GM12872 (cell line): ENCODE measurements around the gene SPAG17.

Source experiments
- TF ChIP-seq, protein P1 (sequence below): IDR thresholded peaks from 3 replicates; pipeline ENCODE4 v1.5.1; 2011; ENCODE audit warnings: low read depth, mild to moderate bottlenecking, low read length, moderate library complexity; ENCODE audit not compliant: insufficient read depth

SPAG17 gene

DNA sequence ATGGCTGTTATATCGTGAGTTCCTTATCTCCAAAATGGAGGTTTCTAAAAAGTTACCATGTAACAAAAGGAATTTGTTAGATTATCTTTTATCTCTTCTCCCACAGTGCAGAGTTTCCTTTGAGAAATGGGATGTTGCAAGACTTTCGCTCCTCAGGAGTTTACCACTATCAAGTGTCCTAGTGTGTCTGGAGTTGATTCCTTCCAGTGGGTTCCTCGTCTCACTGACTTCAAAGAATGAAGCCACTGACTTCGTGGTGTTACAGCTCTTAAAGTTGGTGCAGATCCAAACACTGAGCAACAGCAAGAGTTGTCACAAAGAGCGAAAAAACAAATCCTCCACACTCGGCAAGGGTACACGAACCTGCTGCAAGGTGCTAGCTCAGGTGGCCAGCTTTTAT is 37.0 kb downstream of the SPAG17 start:
- TF ChIP-seq, protein P1, sequence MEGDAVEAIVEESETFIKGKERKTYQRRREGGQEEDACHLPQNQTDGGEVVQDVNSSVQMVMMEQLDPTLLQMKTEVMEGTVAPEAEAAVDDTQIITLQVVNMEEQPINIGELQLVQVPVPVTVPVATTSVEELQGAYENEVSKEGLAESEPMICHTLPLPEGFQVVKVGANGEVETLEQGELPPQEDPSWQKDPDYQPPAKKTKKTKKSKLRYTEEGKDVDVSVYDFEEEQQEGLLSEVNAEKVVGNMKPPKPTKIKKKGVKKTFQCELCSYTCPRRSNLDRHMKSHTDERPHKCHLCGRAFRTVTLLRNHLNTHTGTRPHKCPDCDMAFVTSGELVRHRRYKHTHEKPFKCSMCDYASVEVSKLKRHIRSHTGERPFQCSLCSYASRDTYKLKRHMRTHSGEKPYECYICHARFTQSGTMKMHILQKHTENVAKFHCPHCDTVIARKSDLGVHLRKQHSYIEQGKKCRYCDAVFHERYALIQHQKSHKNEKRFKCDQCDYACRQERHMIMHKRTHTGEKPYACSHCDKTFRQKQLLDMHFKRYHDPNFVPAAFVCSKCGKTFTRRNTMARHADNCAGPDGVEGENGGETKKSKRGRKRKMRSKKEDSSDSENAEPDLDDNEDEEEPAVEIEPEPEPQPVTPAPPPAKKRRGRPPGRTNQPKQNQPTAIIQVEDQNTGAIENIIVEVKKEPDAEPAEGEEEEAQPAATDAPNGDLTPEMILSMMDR: no peak

DNA sequence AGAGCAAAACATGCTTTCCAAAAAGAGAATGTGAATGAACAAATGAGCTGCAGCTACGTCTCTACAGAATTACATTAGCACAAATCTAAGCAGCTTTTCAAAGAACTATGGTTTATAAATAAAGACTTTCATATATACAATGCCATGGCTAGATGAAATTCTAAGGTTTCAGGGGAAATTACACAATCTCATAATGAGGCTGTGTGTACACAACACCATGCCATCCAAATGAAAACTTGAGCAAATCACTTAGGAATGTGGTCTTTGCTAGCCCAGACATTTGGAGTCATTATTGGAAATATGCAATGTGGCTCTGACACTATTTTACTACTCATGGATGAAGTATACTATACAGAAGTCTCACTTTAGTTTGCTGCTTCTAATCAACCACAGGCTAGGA is 37.5 kb downstream of the SPAG17 start:
- TF ChIP-seq, protein P1: no peak

DNA sequence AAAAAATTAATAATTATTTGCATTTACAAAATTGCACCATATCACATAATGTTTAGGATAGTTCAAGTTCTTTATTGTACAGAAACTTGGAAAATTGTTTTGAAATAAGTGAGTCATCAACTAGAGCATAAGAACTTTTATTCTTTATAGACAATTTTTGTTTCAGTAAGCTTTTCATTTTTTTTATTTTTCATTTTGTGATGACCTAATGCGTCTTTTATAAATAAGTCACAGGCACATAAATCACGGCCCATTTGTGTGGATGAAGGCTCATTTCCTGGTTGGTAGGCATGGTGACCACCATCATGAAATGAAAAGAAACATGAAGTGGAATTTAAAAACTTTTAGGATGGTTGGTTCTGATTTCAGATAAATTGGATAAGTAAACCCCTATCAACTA is 39.3 kb downstream of the SPAG17 start:
- TF ChIP-seq, protein P1: no peak

DNA sequence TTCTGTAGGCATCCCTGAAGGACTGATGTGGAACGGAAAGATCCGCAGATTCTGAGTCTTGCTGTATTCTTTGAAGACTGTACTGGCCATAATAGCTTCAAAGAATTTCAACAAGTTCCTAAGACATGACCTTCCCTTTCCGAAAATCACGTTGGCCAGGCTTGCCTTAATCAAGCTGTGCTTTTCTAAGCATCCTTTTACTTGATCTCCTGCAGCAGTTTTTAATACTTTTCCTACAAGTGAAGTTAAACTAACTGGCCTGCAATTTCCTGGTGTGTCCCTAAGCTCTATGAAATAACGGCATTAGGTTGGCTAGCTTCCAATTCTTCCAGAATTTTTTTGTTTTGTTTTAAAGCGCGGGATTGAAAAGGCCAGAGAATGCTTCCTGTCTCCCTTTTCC is 40.3 kb downstream of the SPAG17 start:
- TF ChIP-seq, protein P1: no peak

DNA sequence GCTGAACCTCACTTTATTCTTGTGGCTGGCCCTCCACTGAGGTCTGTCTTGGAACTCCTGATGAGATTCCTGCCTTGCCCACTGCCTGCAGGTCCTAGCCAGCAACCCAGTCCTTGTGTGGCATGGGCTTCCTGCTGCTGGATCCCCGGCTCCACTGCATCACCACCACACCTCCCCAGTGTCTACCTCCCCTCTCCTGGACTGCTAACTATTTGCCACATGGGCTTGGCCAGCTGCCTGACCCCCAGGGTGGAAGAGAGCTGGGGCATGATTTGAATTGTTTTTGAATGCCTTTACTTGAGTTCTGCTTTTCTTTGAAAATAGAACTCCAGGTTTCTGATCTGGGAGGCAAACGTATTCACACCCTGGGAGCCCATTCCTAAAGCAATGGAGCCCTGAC is 41.2 kb downstream of the SPAG17 start:
- TF ChIP-seq, protein P1: no peak

DNA sequence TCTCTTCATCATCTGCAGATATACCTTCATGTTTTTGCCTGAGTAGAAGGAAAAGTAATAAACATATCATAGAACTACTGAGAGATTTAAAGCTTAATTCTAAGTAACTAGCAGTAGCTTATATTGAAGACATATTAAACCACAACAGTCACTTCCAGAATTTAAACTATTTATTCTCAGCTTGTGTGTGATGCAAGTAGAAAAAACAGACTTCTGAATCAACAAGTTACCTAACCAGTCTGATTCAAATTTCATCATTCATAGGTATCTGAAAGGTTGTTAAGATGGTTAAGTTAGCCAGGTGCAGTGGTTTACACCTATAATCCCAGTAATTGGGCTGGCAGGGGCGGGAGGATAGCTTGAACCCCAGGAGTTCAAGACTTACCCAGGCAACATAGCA is 41.9 kb downstream of the SPAG17 start:
- TF ChIP-seq, protein P1: no peak

DNA sequence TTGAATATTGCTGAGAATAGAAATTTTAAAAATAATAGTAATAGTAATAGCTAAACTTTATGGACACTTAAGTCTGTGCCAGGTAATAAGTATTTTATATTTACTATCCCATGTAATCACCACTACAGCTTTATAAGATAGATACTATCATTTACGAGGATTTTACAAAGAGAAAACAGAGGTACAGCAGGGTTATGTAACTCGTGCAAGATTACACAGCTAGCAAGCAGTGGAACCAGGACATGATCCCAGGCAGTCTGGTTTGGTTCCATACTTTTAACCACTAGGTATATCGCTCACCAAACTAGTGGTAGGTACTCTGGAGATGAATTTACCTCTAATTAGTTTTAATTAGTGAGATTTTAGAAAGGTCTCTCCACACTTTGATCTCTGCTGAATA is 42.5 kb downstream of the SPAG17 start:
- TF ChIP-seq, protein P1: no peak

DNA sequence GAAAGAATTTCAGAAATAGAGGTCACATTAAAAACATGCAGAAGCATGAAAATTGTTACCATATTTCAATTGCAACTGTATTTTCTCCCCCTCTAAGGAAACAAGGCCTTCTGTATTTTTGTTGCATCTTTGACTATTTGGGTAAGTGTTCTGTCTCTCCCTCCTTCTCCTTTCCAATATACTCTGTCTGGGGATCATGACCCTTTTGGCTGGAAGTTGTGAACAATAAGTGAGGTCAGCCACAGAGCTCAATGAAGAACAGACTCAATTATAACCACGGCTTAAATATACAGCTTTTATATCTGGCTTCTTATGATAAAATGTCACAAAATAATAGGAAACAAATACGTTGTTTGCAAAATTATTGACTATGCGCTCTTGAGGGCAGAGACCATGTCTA is 47.1 kb downstream of the SPAG17 start:
- TF ChIP-seq, protein P1: no peak
